IPS-20b (cell line): ENCODE data around the gene TMEM143.
"Not testable (repeated sequence)": the region's sequence is repeated elsewhere in the genome, so short reads cannot be mapped to it uniquely, and the experiment has no call there.

Source experiments
- H3K27ac ChIP-seq: one replicate; pipeline ENCODE4 v1.5.1; 2013; ENCODE audit warnings: low read length
- H3K27me3 ChIP-seq: 2 replicates; pipeline ENCODE4 v1.6.1; 2013; ENCODE audit warnings: mild to moderate bottlenecking, low read length, inconsistent platforms; ENCODE audit not compliant: insufficient read depth
- H3K36me3 ChIP-seq: 2 replicates; pipeline ENCODE4 v1.6.1; 2013; ENCODE audit warnings: low read depth, mild to moderate bottlenecking, inconsistent platforms, low read length, moderate library complexity; ENCODE audit not compliant: insufficient read depth
- H3K4me1 ChIP-seq: 2 replicates; pipeline ENCODE4 v1.6.1; 2013; ENCODE audit warnings: mild to moderate bottlenecking, control low read depth, inconsistent platforms, low read length, moderate library complexity; ENCODE audit not compliant: insufficient read depth
- H3K4me3 ChIP-seq: 2 replicates; pipeline ENCODE4 v1.5.1; 2013; ENCODE audit warnings: mild to moderate bottlenecking, low read length, inconsistent platforms
- H3K9ac ChIP-seq: 2 replicates; pipeline ENCODE4 v1.6.1; 2013; ENCODE audit warnings: low read depth, mild to moderate bottlenecking, inconsistent platforms, low read length, moderate library complexity
- H3K9me3 ChIP-seq: 2 replicates; pipeline ENCODE4 v1.6.1; 2013; ENCODE audit warnings: mild to moderate bottlenecking, low read depth, low read length, inconsistent platforms; ENCODE audit not compliant: insufficient read depth

TMEM143 gene

GRCh38 chr19:48318286-48318987 lies 45.3 kb downstream of the TMEM143 start:
- no peaks in the 10 kb centered on the region for H3K36me3 ChIP-seq
- no peaks in the 10 kb centered on the region for H3K9me3 ChIP-seq
- no peak overlapping the region for H3K27ac ChIP-seq
- H3K9ac ChIP-seq, result no peak overlapping the region
- H3K4me3 ChIP-seq, result no peak overlapping the region
- H3K4me1 ChIP-seq, result peaks cover 12% of the 10 kb centered on the region; the same call in 1 of the 2 replicates
- no peaks in the 10 kb centered on the region for H3K27me3 ChIP-seq

DNA sequence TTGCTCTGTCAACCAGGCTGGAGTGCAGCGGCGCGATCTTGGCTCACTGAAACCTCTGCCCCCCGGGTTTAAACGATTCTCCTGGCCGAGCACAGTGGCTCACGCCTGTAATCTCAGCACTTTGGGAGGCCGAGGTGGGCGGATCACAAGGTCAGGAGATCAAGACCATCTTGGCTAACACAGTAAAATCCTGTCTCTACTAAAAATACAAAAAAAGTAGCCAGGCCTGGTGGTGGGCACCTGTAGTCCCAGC lies 46.1 kb downstream of the TMEM143 start:
- H3K27ac ChIP-seq, H3K4me3 ChIP-seq: not testable (repeated sequence)

DNA sequence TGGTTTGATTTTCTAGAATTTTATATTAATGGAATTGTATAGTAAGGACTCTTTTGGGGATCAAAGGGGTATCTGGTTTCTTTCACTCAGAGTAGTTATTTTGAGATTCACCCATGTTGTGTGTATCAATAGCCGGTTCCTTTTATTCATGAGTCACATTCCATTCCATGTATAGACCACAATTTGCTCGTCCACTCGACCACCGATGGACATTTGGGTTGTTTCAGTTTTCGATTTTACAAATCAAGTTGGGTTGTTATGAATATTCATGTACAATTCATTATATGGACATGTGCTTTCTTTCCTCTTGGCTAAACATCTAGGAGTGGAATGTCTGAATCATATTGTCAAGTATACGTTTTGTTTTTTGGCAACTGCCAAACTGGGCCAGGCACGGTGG lies 48.0 kb downstream of the TMEM143 start:
- Histone ChIP-seq H3K27me3 (no peaks in the 10 kb centered on the region), H3K9ac (no peak overlapping the region), H3K4me1 (peaks cover 6% of the 10 kb centered on the region; the same call in 1 of the 2 replicates), H3K4me3 (no peak overlapping the region), H3K36me3 (no peaks in the 10 kb centered on the region), H3K27ac (no peak overlapping the region), H3K9me3 (no peaks in the 10 kb centered on the region)

More for the DNA sequence above, 46.1 kb downstream of the TMEM143 start:
- not testable (repeated sequence) for H3K36me3 ChIP-seq, H3K27me3 ChIP-seq, H3K9ac ChIP-seq, H3K9me3 ChIP-seq
- peaks cover 12% of the 10 kb centered on the region; the same call in 1 of the 2 replicates for H3K4me1 ChIP-seq

DNA sequence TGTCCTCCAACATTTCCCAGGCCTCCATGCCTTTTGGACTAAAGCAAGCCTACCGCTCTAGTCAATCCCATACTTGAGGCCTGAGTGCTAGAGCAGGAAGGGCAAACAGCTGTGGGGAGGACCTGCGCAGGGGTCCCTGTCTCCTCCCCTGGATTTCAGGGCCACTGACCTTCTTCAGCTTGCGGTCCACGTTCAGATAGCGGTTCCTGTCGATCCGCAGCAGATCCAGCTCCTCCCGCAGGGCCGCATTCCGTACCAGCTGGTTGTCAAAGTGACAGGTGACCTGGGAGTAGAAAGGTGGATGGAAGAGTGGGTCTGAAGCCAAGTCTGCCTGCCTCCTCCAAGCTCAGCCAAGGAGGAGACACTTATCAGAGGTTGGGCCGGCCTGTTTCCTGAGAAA lies 52.4 kb downstream of the TMEM143 start:
- H3K36me3 ChIP-seq, result no peaks in the 10 kb centered on the region
- H3K4me1 ChIP-seq, result peaks cover 2% of the 10 kb centered on the region; the same call in 1 of the 2 replicates
- no peak overlapping the region for H3K9ac ChIP-seq
- no peak overlapping the region for H3K4me3 ChIP-seq
- H3K9me3 ChIP-seq, result no peaks in the 10 kb centered on the region
- H3K27me3 ChIP-seq, result no peaks in the 10 kb centered on the region
- H3K27ac ChIP-seq, result no peak overlapping the region

DNA sequence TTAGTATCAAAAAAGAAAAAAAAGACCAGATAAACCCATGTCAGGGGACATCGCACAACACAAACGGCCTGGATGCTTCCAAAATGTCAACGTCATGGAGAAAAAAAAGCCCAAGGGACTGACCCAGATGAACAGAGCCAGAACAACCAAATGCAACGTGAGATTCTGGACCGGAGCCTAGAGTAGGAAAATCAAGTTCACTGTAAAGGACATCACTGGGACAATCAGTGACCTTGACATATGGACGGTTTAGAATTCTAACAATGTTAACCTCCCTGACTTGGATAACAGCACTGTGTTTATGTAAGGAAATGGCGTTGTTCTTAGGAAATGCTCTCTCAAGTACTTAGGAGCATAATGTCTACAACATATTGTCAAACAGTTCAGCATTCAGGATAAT lies 53.5 kb downstream of the TMEM143 start:
- no peaks in the 10 kb centered on the region for H3K9me3 ChIP-seq
- no peaks in the 10 kb centered on the region for H3K36me3 ChIP-seq
- H3K4me1 ChIP-seq, result peaks cover 2% of the 10 kb centered on the region; the same call in 1 of the 2 replicates
- H3K4me3 ChIP-seq, result no peak overlapping the region
- no peak overlapping the region for H3K9ac ChIP-seq
- H3K27me3 ChIP-seq, result no peaks in the 10 kb centered on the region
- no peak overlapping the region for H3K27ac ChIP-seq

- not testable (repeated sequence) for H3K4me1 ChIP-seq, H3K27me3 ChIP-seq, H3K9ac ChIP-seq, H3K4me3 ChIP-seq, H3K36me3 ChIP-seq, H3K9me3 ChIP-seq, H3K27ac ChIP-seq
Measured at GRCh38 chr19:48309731-48310130, 54.0 kb downstream of the TMEM143 start.

- Histone ChIP-seq H3K36me3 (no peaks in the 10 kb centered on the region), H3K4me1 (peaks cover 2% of the 10 kb centered on the region; the same call in 1 of the 2 replicates), H3K27me3 (no peaks in the 10 kb centered on the region), H3K9me3 (no peaks in the 10 kb centered on the region), H3K9ac (no peak overlapping the region), H3K4me3 (no peak overlapping the region), H3K27ac (no peak overlapping the region)
Measured at GRCh38 chr19:48308631-48309586, 54.8 kb downstream of the TMEM143 start.

DNA sequence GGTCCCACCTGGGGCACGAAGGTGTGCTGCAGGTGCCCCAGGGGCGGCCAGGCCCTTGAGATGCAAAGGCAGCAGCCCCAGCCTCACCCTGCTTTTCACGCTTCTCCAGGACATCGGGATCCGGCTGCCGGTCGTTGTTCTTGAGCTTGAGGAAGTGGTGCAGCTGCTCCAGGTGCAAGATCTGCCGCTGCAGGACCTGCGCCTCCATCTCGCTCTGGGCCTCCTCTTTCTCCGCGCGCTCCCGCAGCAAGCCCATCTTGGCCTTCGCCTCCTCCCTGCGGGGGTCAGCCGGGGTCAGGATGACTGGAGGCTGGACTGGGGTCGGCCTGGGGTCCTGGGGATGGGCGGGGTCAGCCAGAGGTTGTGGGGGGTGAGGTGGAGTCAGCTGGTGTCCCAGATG lies 59.9 kb downstream of the TMEM143 start:
- no peak overlapping the region for H3K27ac ChIP-seq
- no peak overlapping the region for H3K4me3 ChIP-seq
- H3K9ac ChIP-seq, result no peak overlapping the region
- H3K9me3 ChIP-seq, result no peaks in the 10 kb centered on the region
- no peaks in the 10 kb centered on the region for H3K36me3 ChIP-seq
- H3K27me3 ChIP-seq, result no peaks in the 10 kb centered on the region
- peaks cover 2% of the 10 kb centered on the region; the same call in 1 of the 2 replicates for H3K4me1 ChIP-seq

GRCh38 chr19:48303367-48303766 lies 60.4 kb downstream of the TMEM143 start:
- H3K36me3 ChIP-seq, result no peaks in the 10 kb centered on the region
- peaks cover under 1% of the 10 kb centered on the region; the same call in 1 of the 2 replicates for H3K4me1 ChIP-seq
- no peak overlapping the region for H3K4me3 ChIP-seq
- no peak overlapping the region for H3K27ac ChIP-seq
- H3K9ac ChIP-seq, result no peak overlapping the region
- H3K9me3 ChIP-seq, result no peaks in the 10 kb centered on the region
- no peaks in the 10 kb centered on the region for H3K27me3 ChIP-seq

- H3K9ac ChIP-seq, result no peak overlapping the region
- H3K4me1 ChIP-seq, result no peaks in the 10 kb centered on the region
- H3K9me3 ChIP-seq, result no peaks in the 10 kb centered on the region
- no peaks in the 10 kb centered on the region for H3K27me3 ChIP-seq
- H3K27ac ChIP-seq, result no peak overlapping the region
- H3K36me3 ChIP-seq, result no peaks in the 10 kb centered on the region
- no peak overlapping the region for H3K4me3 ChIP-seq
Measured at GRCh38 chr19:48302600-48302959, 61.2 kb downstream of the TMEM143 start.

- no peak overlapping the region for H3K4me3 ChIP-seq
- no peaks in the 10 kb centered on the region for H3K36me3 ChIP-seq
- no peaks in the 10 kb centered on the region for H3K9me3 ChIP-seq
- H3K4me1 ChIP-seq, result no peaks in the 10 kb centered on the region
- H3K27ac ChIP-seq, result no peak overlapping the region
- no peak overlapping the region for H3K9ac ChIP-seq
- no peaks in the 10 kb centered on the region for H3K27me3 ChIP-seq
Measured at GRCh38 chr19:48301886-48302599, 61.7 kb downstream of the TMEM143 start.
